Spleen (tissue), 7 donors: ENCODE measurements around the gene MED13.
"Not testable (repeated sequence)": the region's sequence is repeated elsewhere in the genome, so short reads cannot be mapped to it uniquely, and the experiment has no call there.

Source experiments
- CTCF ChIP-seq, 11 experiments: fragments of 200-600 bp in 7 of 11; fragments of 450-650 bp in 4 of 11; sonication (generic) in 4 of 11; IDR thresholded peaks in 8 of 11; conservative IDR thresholded peaks in 3 of 11; 1 replicate in 7 of 11; 2 replicates in 4 of 11; pipeline versions ENCODE4 v1.4.0 to v1.8.0; 2016 to 2021; ENCODE audit warnings: antibody characterized with exemption in 11 of 11, inconsistent platforms in 4 of 11, mild to moderate bottlenecking in 1 of 11
- POLR2A ChIP-seq, 3 donors: fragments of 450-650 bp; IDR thresholded peaks; one replicate each; pipeline ENCODE4 v1.5.1; 2017; ENCODE audit warnings: antibody characterized with exemption in 3 of 3, mild to moderate bottlenecking in 1 of 3
- POLR2AphosphoS5 ChIP-seq, 3 donors: sonication (generic); formaldehyde crosslinking; IDR thresholded peaks; one replicate each; pipeline ENCODE4 v1.5.1; 2017; ENCODE audit warnings: antibody characterized with exemption in 3 of 3
- donor health status: DM: no; HTN: no; CAD: no; lungs with moderate emphysema.
- donor health status: DM: no; HTN: no; CAD: no.
- donor health status: DM: no; HTN: no; CAD: no.

- not testable (repeated sequence) for TF ChIP-seq CTCF (IDR thresholded peaks at IDR 0.05 in 8 of 11, conservative IDR thresholded peaks at IDR 0.05 in 3 of 11); POLR2A (IDR thresholded peaks at IDR 0.05); POLR2AphosphoS5 (IDR thresholded peaks at IDR 0.05)
Measured at GRCh38 chr17:61915162-61915561, 149.9 kb downstream of the MED13 start.
